Lung (tissue), 12 donors: Measurements from ENCODE around the gene ZNF521. TPM values are rescaled to one million over a fixed set of nuclear protein-coding genes. Genes with fewer than 3 reads are reported as not detected.

Experiments used
- ATAC-seq: fragments of 200-7000 bp; cut with Tn5 transposase; one replicate; pipeline ENCODE4 v1.9.1; 2020; ENCODE audit warnings: moderate number of reproducible peaks; ENCODE audit not compliant: insufficient read depth, low FRiP score
- DNase-seq, 3 donors: peaks; one replicate each; pipeline ENCODE4 v3.0.0-alpha.2; 2013 to 2017
- H3K27ac ChIP-seq, 2 donors: one replicate each; pipeline ENCODE4 v1.5.1; 2013; ENCODE audit warnings: mild to moderate bottlenecking in 2 of 2, moderate library complexity in 2 of 2, control low read depth in 1 of 2, inconsistent platforms in 1 of 2, low read depth in 1 of 2, low read length in 1 of 2
- H3K27me3 ChIP-seq, 3 donors: one replicate each; pipeline ENCODE4 v1.5.1; 2013; ENCODE audit warnings: low read length in 2 of 3; ENCODE audit not compliant: control insufficient read depth in 3 of 3, insufficient read depth in 3 of 3
- H3K36me3 ChIP-seq, 4 donors: one replicate each; pipeline ENCODE4 v1.5.1; 2013; ENCODE audit warnings: low read length in 4 of 4, mild to moderate bottlenecking in 1 of 4, moderate library complexity in 1 of 4; ENCODE audit not compliant: control insufficient read depth in 4 of 4, insufficient read depth in 4 of 4
- H3K4me1 ChIP-seq, 5 donors: one replicate each; pipeline ENCODE4 v1.5.1; 2013; ENCODE audit warnings: low read length in 5 of 5, mild to moderate bottlenecking in 2 of 5, moderate library complexity in 1 of 5; ENCODE audit not compliant: control insufficient read depth in 5 of 5, insufficient read depth in 5 of 5
- H3K4me3 ChIP-seq: one replicate; pipeline ENCODE4 v1.5.1; 2013; ENCODE audit warnings: mild to moderate bottlenecking, control low read depth, moderate library complexity
- H3K9ac ChIP-seq, 2 donors: one replicate each; pipeline ENCODE4 v1.5.1; 2013; ENCODE audit warnings: low read length in 2 of 2, control low read depth in 1 of 2; ENCODE audit not compliant: insufficient read depth in 1 of 2
- H3K9me3 ChIP-seq, 4 donors: one replicate each; pipeline ENCODE4 v1.5.1; 2013; ENCODE audit warnings: low read length in 3 of 4, mild to moderate bottlenecking in 1 of 4, moderate library complexity in 1 of 4; ENCODE audit not compliant: control insufficient read depth in 4 of 4, insufficient read depth in 3 of 4
- CTCF ChIP-seq: IDR thresholded peaks from 2 replicates; pipeline ENCODE4 v1.5.1; 2012; ENCODE audit warnings: mild to moderate bottlenecking; ENCODE audit errors: control extremely low read depth, extremely low read depth
- WGBS, 2 donors: extraction: QIAGEN DNeasy Blood & Tissue Kit; methylation state at CpG; one replicate each; pipeline ENCODE4 v1.1.7; 2013; 5-methylcytosine and 5-hydroxymethylcytosine counted together
- polyA plus RNA-seq, 2 donors: library from polyadenylated mRNA; stranded (reverse); fragments of 200-250 nt; gene quantifications; one replicate each; pipeline ENCODE4 v1.2.1, GENCODE V29; 2013
- total RNA-seq, 2 donors: library from RNA; depleted of rRNA in 1 of 2; stranded (reverse); fragments of >200 nt in 1 of 2; gene quantifications; one replicate each; pipeline ENCODE4 v1.2.1, GENCODE V29; 2014 to 2021
- donor health status: control.
- donor health status: control.
- donor health status: Bipolar disorder and iron deficiency.
- donor health status: healthy.
- donor health status: DM: yes; HTN: yes; CAD: no.

ZNF521 gene
- total and polyA plus RNA-seq, 4 donors = 1.5 to 48.8 (median 10.7) TPM

DNA sequence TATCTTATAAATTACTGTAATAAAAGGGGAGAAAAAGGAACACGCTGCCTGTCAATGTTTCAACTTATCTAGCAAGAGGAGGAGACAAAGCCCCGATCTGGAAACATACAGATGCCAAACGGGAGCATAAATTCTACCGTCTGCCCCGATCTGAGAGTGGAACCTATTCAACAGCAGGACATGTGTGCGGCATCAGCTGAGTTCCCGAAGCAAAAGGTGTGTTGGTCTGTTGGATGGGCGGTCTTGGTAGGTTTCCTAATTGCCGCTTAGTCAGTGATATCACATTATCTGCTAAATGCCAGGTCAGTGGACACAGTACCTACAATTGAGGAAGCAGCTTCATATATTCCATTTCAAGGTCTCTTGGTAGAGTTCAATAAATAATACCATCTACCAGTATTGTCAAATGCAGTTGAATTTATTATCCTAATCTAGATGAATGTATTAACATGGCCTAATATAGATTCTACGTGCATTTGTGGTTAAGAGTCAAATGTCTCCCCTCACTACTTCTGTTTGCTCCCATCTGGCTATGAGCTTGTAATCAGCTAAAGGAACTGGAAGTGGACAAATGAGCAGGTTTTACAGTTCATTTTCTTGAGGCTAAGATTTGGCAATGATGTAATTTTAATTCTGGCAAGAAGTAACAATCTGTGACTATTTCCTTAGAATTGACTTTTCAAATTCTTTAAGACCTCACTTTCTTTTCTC is 219.0 kb downstream of the ZNF521 start:
- Histone ChIP-seq H3K9me3 (no peaks in the 10 kb centered on the region), H3K4me3 (no peak overlapping the region), H3K36me3 (no peaks in the 10 kb centered on the region), H3K4me1 (peaks cover 4 to 54% (median 18%) of the 10 kb centered on the region in 5 donors), H3K27me3 (no peaks in the 10 kb centered on the region), H3K9ac (no peak overlapping the region), H3K27ac (no peak overlapping the region)
- ATAC-seq (no peak), DNase-seq (no peak)
- no peak for TF ChIP-seq CTCF
- WGBS, 2 donors = 91 to 92% methylated on average over 10 of the region's 10 CpGs

GRCh38 chr18:25126751-25127150 is 225.2 kb downstream of the ZNF521 start:
- H3K36me3 ChIP-seq = no peaks in the 10 kb centered on the region
- no peaks in the 10 kb centered on the region for H3K9me3 ChIP-seq
- WGBS, 2 donors = 94% methylated on average over 1 of the region's 1 CpG
- H3K27me3 ChIP-seq = no peaks in the 10 kb centered on the region
- H3K27ac ChIP-seq = no peak overlapping the region
- no peak for DNase-seq
- H3K4me1 ChIP-seq = peaks cover 0 to 36% (median 15%) of the 10 kb centered on the region in 5 donors
- no peak for ATAC-seq
- no peak for TF ChIP-seq CTCF
- H3K4me3 ChIP-seq = no peak overlapping the region
- H3K9ac ChIP-seq = no peak overlapping the region

DNA sequence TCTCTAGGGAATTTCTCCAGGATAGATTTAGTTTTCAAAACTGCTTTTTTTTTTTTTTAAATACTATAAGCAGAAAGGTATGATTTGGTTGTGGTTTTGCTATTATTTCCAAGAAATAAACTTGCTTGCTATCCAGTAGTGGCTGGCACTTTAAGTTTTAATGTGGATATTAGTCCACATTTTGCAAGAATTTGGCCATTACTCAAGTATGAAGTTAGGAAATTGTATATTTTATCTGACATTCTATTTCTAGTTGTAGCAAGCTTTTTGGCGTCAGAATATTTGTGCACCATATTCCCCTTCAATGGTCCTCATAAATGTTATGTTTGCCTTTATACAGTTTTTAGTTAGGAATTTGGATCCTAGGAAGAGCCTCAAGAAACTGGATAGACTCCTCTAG is 226.3 kb downstream of the ZNF521 start:
- DNase-seq (peak in 2 of 3 donors; percentile 67 to 84), ATAC-seq (no peak)
- no peak overlapping the region for H3K27ac ChIP-seq
- H3K36me3 ChIP-seq = no peaks in the 10 kb centered on the region
- peaks cover 0 to 36% (median 15%) of the 10 kb centered on the region in 5 donors for H3K4me1 ChIP-seq
- H3K27me3 ChIP-seq = no peaks in the 10 kb centered on the region
- WGBS, 2 donors = 59% methylated on average over 1 of the region's 1 CpG
- H3K4me3 ChIP-seq = no peak overlapping the region
- TF ChIP-seq CTCF = no peak
- H3K9me3 ChIP-seq = no peaks in the 10 kb centered on the region
- no peak overlapping the region for H3K9ac ChIP-seq
